ENCODE results near the gene ERP27. TPM values are rescaled to one million over a fixed set of nuclear protein-coding genes. Genes with fewer than 3 reads are reported as not detected.

The ERP27 gene
- total RNA-seq, 1 donor, result 0.18 TPM

DNA sequence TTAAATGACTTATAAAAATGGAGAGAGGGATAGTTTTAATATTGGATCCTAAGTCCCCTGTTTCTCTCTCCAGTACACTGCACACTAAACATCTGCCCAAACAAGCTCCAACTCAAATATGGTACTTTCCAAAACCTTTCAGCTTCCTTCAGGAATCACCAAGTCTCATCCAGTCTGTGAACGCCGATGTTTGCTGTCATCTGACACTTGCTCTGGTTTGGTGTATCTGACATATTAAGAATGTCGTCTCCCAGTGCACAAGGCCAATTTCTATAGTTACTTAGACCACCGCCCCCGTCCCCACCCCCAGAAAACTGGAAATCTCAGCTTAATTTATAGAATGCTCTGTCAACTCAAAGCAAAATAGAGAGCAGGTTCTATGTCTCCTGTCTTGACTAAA lies 47.6 kb downstream of the ERP27 start:
- H3K4me3 ChIP-seq (ENCODE audit: low read depth, low read length), result no peak overlapping the region
- no peak for TF ChIP-seq CTCF (IDR thresholded peaks at IDR 0.05; ENCODE audit: insufficient read depth, low read length)
- DNase-seq (ENCODE audit: low read depth), result no peak

GRCh38 chr12:14886271-14886670 lies 52.1 kb downstream of the ERP27 start:
- H3K4me3 ChIP-seq (ENCODE audit: low read depth, low read length), result peak overlapping the region; percentile 73
- no peak for DNase-seq (ENCODE audit: low read depth)
- no peak for TF ChIP-seq CTCF (IDR thresholded peaks at IDR 0.05; ENCODE audit: insufficient read depth, low read length)

DNA sequence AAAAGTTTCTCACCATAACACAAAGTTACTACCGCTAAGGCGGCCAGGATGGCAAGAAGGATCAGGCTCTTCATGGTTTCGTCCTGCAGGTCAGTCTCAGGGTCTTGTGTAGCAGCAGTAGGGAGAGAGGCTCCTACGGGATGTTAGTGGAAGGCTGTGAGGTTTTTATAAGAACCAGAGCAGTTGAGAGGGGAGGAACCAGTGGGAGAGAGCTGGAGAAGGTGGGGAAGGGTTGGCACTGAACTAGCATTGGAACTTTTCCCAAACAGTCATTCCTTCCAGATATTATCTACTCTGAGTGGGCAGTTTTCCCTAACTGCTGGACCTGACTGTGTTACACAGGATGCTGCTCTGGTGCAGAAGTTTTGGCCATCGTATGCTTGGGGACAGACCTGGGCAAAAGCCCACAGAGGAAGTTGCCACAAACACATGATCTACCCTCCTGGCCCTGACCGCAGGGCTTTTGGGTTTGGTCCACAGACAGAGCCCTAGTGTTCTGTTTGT lies 52.6 kb downstream of the ERP27 start, which contains the start of gene MGP:
Gene MGP (minus strand): TSS at position 137 of the 504 bp plus-strand sequence. CDS start 63 bp downstream, at position 74.
- peak within 1 kb of the TSS; percentile 73 for H3K4me3 ChIP-seq (ENCODE audit: low read depth, low read length)
- peak; percentile 98 for DNase-seq (ENCODE audit: low read depth)

DNA sequence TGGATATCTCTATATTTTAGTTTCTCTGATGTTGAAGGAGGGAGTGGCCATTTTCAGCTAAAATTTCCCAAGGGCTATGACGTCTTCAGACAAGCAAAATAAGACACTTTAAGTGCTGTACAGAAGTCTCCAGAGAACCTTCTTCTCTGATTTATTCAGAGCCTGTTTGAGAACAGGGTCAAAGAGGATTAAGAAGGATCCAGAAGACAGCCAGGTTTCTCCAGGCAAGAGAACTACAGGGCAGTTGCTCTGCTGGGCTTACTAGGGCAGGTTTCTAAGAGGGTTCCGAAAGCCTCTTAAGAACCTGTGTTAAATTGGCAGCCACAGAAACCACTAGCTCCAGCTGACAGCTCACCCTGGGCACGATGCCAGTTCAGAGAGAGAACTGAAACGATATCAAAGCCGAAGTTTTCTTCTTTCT lies 53.9 kb downstream of the ERP27 start:
- TF ChIP-seq CTCF (IDR thresholded peaks at IDR 0.05; ENCODE audit: insufficient read depth, low read length), result no peak
- peak overlapping the region; percentile 73 for H3K4me3 ChIP-seq (ENCODE audit: low read depth, low read length)
- peak; percentile 91 for DNase-seq (ENCODE audit: low read depth)

More for the DNA sequence above, 52.6 kb downstream of the ERP27 start, which contains the start of gene MGP:
- no peak for TF ChIP-seq CTCF (IDR thresholded peaks at IDR 0.05; ENCODE audit: insufficient read depth, low read length)

DNA sequence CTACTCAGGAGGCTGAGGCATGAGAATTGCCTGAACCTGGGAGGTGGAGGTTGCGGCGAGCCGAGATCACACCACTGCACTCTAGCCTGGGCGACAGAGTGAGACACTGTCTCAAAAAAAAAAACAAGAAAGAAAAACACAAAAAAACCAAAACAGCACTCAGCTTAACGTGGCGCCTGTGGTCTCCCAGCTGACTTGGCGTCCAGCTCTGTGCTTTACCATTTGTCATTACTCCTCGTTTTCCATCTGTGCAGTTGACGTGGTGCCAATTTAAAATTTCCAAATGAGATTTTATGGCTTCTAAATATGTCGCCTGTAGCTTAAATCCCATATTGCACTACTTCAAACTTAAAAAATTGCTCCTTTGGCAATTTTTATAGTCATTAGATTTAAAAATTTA lies 54.7 kb downstream of the ERP27 start:
- TF ChIP-seq CTCF (IDR thresholded peaks at IDR 0.05; ENCODE audit: insufficient read depth, low read length), result no peak
- H3K4me3 ChIP-seq (ENCODE audit: low read depth, low read length), result peak overlapping the region; percentile 73
- DNase-seq (ENCODE audit: low read depth), result no peak

DNA sequence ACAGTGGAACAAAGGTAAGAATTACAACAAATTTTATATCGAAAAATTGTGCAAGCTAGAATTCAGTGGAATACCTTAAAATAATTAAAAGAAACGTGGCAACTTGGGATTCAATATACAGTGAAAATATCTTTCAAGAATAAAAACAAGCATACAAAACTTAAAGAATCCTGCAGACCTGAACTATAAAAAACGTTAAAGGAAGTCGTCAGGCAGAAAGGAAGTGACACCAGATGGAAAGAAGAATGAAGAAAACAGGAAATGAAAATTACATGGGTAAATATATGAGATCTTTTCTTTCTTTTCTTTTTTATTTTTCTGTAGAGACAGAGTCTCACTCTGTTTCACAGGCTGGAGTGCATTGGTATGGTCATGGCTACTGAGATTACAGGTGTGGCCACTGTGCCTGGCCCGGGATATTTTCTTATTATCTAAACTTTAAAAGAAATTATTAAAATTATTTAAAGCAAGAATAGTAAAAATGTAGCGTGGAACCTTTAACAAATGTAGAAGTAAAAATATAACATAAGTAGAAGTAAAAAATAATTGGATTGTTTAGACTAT lies 57.4 kb downstream of the ERP27 start:
- H3K4me3 ChIP-seq (ENCODE audit: low read depth, low read length), result no peak overlapping the region
- no peak for DNase-seq (ENCODE audit: low read depth)
- TF ChIP-seq CTCF (IDR thresholded peaks at IDR 0.05; ENCODE audit: insufficient read depth, low read length), result no peak
